GM12878 (cell line): ENCODE results near the gene MLLT3. TPM values are rescaled to one million over a fixed set of nuclear protein-coding genes. Genes with fewer than 3 reads are reported as not detected.

Experiments used
- ATAC-seq: fragments of 200-7000 bp; cut with Tn5 transposase; 3 replicates; pipeline ENCODE4 v1.9.1; 2020; ENCODE audit warnings: mild to moderate bottlenecking, moderate library complexity
- BruUV-seq: library from RNA; stranded (reverse); fragments of 400-500 nt; replicated peaks from 2 replicates; lab custom pipeline; 2021; lab: Mats Ljungman, UMichigan
- CTCF ChIA-PET: fragments of 300-600 bp; sonication (Branson Sonifier 250); formaldehyde crosslinking; extraction: SDS; loops from one replicate; lab custom pipeline; 2021; ENCODE audit warnings: inconsistent platforms; lab: Yijun Ruan, JAX
- POLR2A ChIA-PET: fragments of 350-600 bp; formaldehyde crosslinking; extraction: SDS; loops from one replicate; lab custom pipeline; 2021; ENCODE audit warnings: inconsistent platforms; lab: Charles Lee
- RAD21 ChIA-PET: fragments of 300-600 bp; sonication (Branson Sonifier 250); formaldehyde crosslinking; loops from one replicate; lab custom pipeline; 2023; ENCODE audit warnings: antibody characterized with exemption; ENCODE audit not compliant: unreplicated experiment; lab: Charles Lee
- SMC1A ChIA-PET: fragments of 300-600 bp; sonication (Branson Sonifier 250); formaldehyde crosslinking; loops from one replicate; lab custom pipeline; 2023; ENCODE audit not compliant: unreplicated experiment, uncharacterized antibody; lab: Charles Lee
- DNase-seq: peaks from one replicate; pipeline ENCODE4 v3.0.0-alpha.2; 2011; ENCODE audit warnings: low read depth, low spot score
- FAIRE-seq: peaks from 3 replicates; lab custom pipeline; 2011; peaks lifted over from hg19 to GRCh38; lab: Jason Lieb, UNC
- H2AFZ ChIP-seq: 2 replicates; pipeline ENCODE4 v1.6.0; 2011; ENCODE audit warnings: low read depth, low read length, control low read depth; ENCODE audit not compliant: control insufficient read depth
- H3K27ac ChIP-seq: 2 replicates; pipeline ENCODE4 v1.5.1; 2011; ENCODE audit warnings: control low read depth; ENCODE audit not compliant: control insufficient read depth, insufficient read depth
- H3K27me3 ChIP-seq, 2 experiments: replicated peaks in 1 of 2; 2 replicates each; pipeline versions ENCODE4 v1.6.0 to v1.6.1; 2011; ENCODE audit warnings: low read length in 1 of 2; ENCODE audit not compliant: control insufficient read depth in 2 of 2, insufficient read depth in 2 of 2
- H3K36me3 ChIP-seq, 2 experiments: 2 replicates each; pipeline ENCODE4 v1.5.1; 2011; ENCODE audit warnings: low read length in 1 of 2; ENCODE audit not compliant: control insufficient read depth in 2 of 2, insufficient read depth in 2 of 2
- H3K4me1 ChIP-seq: 2 replicates; pipeline ENCODE4 v1.6.1; 2011; ENCODE audit warnings: mild to moderate bottlenecking, low read length, moderate library complexity, mixed read lengths; ENCODE audit not compliant: control insufficient read depth, insufficient read depth
- H3K4me2 ChIP-seq: 2 replicates; pipeline ENCODE4 v1.6.0; 2011; ENCODE audit warnings: control low read depth; ENCODE audit not compliant: control insufficient read depth, insufficient read depth
- H3K4me3 ChIP-seq: fragments of 200-600 bp; sonication (generic); 2 replicates; pipeline ENCODE4 v1.5.1; 2016
- H3K79me2 ChIP-seq: 2 replicates; pipeline ENCODE4 v1.6.0; 2011; ENCODE audit warnings: low read length; ENCODE audit not compliant: control insufficient read depth, insufficient read depth
- H3K9ac ChIP-seq: 2 replicates; pipeline ENCODE4 v1.8.0; 2011; ENCODE audit warnings: low read length, control low read depth, mixed read lengths; ENCODE audit not compliant: control insufficient read depth, insufficient read depth
- H3K9me3 ChIP-seq: replicated peaks from 3 replicates; pipeline ENCODE4 v1.5.1; 2011; ENCODE audit warnings: mild to moderate bottlenecking, low read length; ENCODE audit not compliant: control insufficient read depth, insufficient read depth
- H4K20me1 ChIP-seq: 2 replicates; pipeline ENCODE4 v1.6.0; 2011; ENCODE audit not compliant: control insufficient read depth, insufficient read depth
- BCL3 ChIP-seq: IDR thresholded peaks from 2 replicates; pipeline ENCODE4 v1.6.1; 2011; ENCODE audit warnings: borderline replicate concordance, low read depth, mild to moderate bottlenecking, moderate library complexity, low read length; ENCODE audit not compliant: insufficient read depth, poor library complexity, severe bottlenecking
- KAT2A ChIP-seq: conservative IDR thresholded peaks from 2 replicates; pipeline ENCODE4 v1.6.1; 2011; ENCODE audit warnings: low read depth, low read length; ENCODE audit not compliant: control insufficient read depth
- NBN ChIP-seq: fragments of 450-650 bp; IDR thresholded peaks from 2 replicates; pipeline ENCODE4 v1.6.1; 2016
- RAD21 ChIP-seq: IDR thresholded peaks from 2 replicates; pipeline ENCODE4 v1.6.1; 2011; ENCODE audit warnings: mild to moderate bottlenecking, low read depth, low read length, moderate library complexity; ENCODE audit not compliant: insufficient read depth
- ZNF622 ChIP-seq: fragments of 450-650 bp; IDR thresholded peaks from 2 replicates; pipeline ENCODE4 v1.6.1; 2017; ENCODE audit warnings: mild to moderate bottlenecking, inconsistent platforms
- WGBS: methylation state at CpG from one replicate; pipeline ENCODE4 v1.1.6; 2016; ENCODE audit warnings: low lambda C conversion rate; ENCODE audit not compliant: insufficient replicate concordance, insufficient coverage; ENCODE audit errors: missing lambda C conversion rate; 5-methylcytosine and 5-hydroxymethylcytosine counted together
- in situ Hi-C: fragments of 300-500 bp; cut with MboI; formaldehyde crosslinking; loops from 9 replicates; pipeline ENCODE4 v1.14.3; 2018; ENCODE audit warnings: mixed read lengths
- intact Hi-C: fragments of 100-400 bp; cut with micrococcal nuclease; formaldehyde crosslinking; loops from one replicate; pipeline ENCODE4 v1.14.2; 2022; ENCODE audit not compliant: unreplicated experiment
- polyA plus RNA-seq, 11 experiments: library from polyadenylated mRNA; depleted of rRNA in 4 of 11; unstranded in 6 of 11; stranded (reverse) in 5 of 11; fragments of >200 nt; fragmentation: Nextera tagmentation in 4 of 11; fragmentation: Illumina TruSeq in 1 of 11; extraction: Ambion mirVana in 4 of 11; extraction: Trizol in 1 of 11; gene quantifications; 1 replicate in 1 of 11; 2 replicates in 10 of 11; pipeline versions ENCODE4 v1.2.1 to v1.2.3, GENCODE V29; 2011 to 2016; ENCODE audit warnings: inconsistent platforms in 2 of 11, missing spikeins in 2 of 11, low read depth in 1 of 11
- total RNA-seq, 4 experiments: library from RNA; depleted of rRNA in 3 of 4; stranded (reverse); fragments of >200 nt in 3 of 4; fragmentation: Illumina TruSeq in 1 of 4; extraction: Trizol in 1 of 4; gene quantifications; 2 replicates each; pipeline versions ENCODE4 v1.2.1 to v1.2.3, GENCODE V29; 2013 to 2021

Gene MLLT3
- total and polyA plus RNA-seq, 10 of the 15 experiments (the other 5 are each of a cell fraction or from before 2014, with no cell fraction given), result 17.7 to 72.3 (median 35.6) TPM

GRCh38 chr9:20398536-20399338, 223.6 kb downstream of the MLLT3 start:
- TF ChIP-seq NBN (no peak), BCL3 (no peak), RAD21 (no peak), KAT2A (no peak), ZNF622 (no peak)
- no peak overlapping the region for H3K27ac ChIP-seq
- H2AFZ ChIP-seq, result no peak overlapping the region
- peaks cover 4% of the 10 kb centered on the region; the same call in 1 of the 2 replicates for H3K4me1 ChIP-seq
- no peak overlapping the region for H3K4me2 ChIP-seq
- no peak overlapping the region for H3K4me3 ChIP-seq
- 79% methylated on average over 8 of the region's 8 CpGs for WGBS
- H3K9me3 ChIP-seq, result no peaks in the 10 kb centered on the region
- DNase-seq (no peak), FAIRE-seq (no peak), ATAC-seq (no peak)
- no peaks in the 10 kb centered on the region for H3K79me2 ChIP-seq
- RAD21 ChIA-PET, result no interaction called here
- H3K9ac ChIP-seq, result no peak overlapping the region
- H3K27me3 ChIP-seq, result no peaks in the 10 kb centered on the region
- TSS peak; percentile 10 for BruUV-seq
- CTCF ChIA-PET, result no interaction called here
- POLR2A ChIA-PET, result interaction anchor here (0.5 kb wide), 1 partner anchor 1224 kb away, joined by 4 read pairs; no protein-coding TSS in a partner anchor
- SMC1A ChIA-PET, result interaction anchor here (0.7 to 1.5 kb wide), 3 partner anchors 11 to 70 kb away, joined by 3 to 4 read pairs (median 3); no protein-coding TSS in a partner anchor
- in situ Hi-C loops, result no loop called here
- no peaks in the 10 kb centered on the region for H4K20me1 ChIP-seq
- H3K36me3 ChIP-seq, result no peaks in the 10 kb centered on the region; a peak in 1 of 4 replicates
- intact Hi-C loops, result no loop called here
